Ammon's horn (tissue), 1 donor: Measurements from ENCODE around the gene CDHR5.
"Not testable (repeated sequence)": the region's sequence is repeated elsewhere in the genome, so short reads cannot be mapped to it uniquely, and the experiment has no call there.

Source experiments
- DNase-seq: peaks from one replicate; pipeline ENCODE4 v3.0.0-alpha.2; 2016; ENCODE audit warnings: low spot score

Gene CDHR5

DNA sequence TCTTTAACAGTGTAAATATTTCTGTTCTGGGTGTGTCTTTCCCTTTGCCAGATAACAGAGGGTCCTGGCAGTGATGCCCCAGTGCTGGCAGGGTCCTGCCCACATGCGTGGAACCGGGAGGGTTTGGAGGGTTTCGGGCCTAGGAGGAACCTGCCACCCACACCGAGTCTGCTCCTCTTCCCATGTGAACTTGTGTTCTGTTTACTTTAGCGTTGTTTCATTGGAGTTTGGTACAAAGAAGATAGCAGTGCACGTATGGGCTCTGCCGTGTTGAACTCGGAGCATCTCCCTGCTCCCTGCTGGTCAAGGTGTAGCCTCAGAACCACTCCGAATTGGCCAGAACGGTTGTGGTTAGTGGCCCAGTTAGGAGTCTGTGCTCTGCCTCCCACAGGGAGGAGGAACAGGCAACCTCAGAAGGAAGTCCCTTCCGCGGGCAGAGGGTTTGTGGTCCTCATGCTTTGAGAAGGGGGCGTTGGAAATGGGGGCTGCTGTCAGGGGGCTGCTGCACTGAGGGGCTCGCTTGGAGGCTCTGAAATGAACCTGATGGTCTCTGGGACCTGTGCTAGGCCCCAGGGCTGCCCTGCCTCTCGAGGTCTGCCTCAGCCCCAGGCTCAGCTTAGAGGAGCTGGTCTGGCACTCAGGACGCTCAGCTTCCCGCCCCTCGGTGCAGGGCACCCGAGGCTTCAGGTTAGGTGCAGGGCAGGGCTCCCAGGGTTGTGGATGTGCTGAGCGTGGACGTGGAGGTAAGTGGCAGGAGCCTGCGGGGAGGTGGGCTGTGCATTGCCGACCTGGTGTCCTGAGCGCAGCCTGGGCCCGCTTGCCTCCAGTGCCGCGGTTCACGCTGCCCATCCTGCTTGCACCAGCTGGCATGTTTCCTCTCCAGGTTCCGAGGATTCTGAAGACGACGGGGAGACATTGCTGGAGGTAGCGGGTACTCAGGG is 38.1 kb downstream of the CDHR5 start:
- no peak for DNase-seq

DNA sequence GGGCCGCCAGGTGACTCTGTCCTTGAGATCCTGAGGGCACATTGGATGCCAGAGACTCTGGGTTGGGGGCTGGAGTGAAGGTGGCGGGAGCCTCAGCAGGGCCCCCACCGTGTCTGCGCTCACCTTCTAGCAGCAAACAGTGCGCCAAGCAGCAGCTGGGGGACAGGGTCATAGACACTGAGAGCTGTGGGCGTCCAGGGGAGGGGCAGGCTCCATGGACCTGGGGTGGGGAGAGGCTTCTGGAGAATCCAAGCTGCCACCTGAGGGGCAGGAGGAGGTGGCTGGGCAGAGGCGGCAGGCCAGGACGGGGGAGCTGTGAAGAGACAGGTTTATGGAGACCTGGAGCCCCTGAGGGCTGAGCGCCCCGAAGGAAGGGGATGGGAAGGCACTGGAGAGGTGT is 40.5 kb downstream of the CDHR5 start:
- DNase-seq, result no peak

DNA sequence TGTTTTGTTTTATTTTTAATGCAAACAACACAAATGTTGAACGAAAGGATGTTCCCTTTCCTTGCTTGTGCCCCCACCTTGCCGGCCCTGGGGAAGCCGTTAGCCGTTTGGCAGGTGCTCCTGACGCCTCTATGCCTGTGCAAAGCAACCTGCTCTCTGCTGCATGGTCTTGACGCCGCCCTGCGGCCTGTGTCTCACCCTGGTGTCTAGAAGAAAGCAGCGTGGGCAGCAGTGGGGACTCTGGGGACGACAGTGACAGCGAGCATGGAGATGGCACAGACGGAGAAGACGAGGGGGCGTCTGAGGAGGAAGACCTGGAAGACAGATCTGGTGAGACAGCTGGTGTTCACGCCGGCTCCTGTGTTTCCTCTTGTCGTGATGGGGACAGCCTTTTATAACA is 43.0 kb downstream of the CDHR5 start:
- DNase-seq, result peak; percentile 52

DNA sequence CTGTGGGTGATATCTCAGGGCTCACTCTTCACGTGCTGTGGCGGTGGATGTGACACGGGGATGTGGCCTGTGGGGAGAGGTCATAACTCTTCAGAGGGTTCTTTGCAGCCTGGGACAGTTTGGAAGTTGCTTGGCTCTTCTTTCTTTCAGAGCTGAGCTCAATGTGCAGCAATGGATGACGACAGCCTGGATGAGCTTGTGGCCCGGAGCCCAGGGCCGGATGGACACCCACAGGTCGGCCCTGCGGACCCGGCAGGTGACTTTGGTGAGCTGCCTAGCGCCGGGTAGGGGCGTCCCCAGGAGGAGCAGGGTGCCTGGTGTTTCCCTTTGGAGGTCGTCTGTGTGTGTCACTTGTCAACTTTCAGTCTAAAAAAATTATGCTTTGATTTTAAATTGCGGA is 43.4 kb downstream of the CDHR5 start:
- no peak for DNase-seq

DNA sequence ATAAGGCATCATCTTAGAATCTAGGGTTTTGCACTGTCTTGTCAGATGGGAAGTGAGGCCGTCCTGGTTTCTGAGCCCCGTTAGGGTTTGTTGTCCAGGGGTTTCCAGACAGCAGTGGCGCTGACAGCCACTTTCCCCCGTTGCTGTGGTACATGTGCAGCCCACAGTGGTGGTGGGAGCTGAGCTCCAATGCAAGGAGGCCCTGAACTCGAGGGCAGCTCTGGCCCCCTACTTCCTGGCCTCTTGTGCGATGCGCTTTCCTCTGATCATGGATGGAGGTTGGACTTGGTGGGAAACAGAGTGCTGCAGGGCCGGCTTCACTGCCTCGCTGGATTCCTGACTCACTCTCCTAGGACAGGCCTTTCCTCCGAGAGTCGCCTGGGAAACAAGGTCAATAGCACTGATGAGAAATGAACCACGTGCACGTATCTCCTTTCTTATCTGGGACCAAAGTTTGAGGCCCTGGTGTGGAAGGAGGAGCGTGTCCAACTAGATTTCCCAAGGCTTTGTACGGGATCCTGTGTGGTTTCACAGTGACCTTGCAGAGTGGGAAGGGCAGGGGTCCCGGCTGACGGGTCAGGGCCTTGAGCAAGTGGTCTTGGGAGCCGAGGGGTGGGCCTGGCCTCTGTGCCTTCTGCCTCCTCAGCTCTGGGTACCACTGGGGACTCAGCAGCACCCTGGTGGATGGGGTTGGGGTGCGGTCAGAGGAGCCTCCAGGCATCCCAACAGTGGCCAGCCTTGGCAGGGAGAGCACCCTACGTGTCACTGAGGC is 44.7 kb downstream of the CDHR5 start:
- no peak for DNase-seq

DNA sequence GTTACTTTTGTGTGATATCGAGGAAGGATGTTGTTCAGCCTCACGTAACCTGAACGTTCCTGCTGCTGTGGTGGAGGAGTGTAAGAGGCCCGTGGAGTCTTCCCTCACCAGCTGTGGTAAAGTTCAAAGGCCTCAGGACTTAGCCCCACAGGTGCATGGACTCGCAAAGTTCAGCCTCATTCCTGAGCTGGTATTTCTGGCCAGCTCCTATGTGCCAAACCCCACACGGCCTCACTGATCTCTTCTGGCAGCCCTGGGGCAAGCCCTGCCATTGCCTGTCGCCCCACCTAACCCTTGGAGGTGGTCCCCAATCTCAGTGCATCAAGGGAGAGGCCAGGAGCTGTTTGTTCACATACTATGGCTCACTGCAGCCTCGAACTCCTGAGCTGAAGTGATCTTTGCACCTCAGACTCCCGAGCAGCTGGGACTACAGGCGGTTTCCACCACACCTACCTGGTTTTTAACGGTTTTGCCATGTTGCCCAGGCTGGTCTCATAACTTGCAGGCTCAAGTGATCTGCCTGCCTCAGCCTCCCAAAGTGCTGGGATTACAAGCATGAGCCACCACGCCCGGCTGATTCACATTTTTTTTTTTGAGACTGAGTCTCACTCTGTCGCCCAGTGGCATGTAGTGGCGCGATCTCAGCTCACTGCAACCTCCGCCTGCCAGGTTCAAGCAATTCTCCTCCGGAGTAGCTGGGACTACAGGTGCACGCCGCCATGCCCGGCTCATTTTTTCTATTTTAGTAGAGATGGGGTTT is 46.3 kb downstream of the CDHR5 start:
- DNase-seq, result no peak

DNA sequence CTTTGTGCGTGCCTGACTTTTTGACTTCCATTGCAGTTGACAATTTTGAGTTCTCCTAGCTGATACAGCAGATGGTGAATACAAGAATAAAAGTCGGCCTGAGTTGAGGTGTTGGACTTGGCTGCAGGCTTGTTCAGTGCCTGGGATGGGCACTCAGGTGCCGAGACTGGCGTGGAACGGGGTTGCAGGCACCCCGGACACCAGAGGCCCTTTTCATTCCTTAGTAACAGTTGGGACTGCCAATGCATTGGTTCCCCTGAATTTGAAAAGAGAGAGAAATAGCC is 47.2 kb downstream of the CDHR5 start:
- DNase-seq, result no peak

DNA sequence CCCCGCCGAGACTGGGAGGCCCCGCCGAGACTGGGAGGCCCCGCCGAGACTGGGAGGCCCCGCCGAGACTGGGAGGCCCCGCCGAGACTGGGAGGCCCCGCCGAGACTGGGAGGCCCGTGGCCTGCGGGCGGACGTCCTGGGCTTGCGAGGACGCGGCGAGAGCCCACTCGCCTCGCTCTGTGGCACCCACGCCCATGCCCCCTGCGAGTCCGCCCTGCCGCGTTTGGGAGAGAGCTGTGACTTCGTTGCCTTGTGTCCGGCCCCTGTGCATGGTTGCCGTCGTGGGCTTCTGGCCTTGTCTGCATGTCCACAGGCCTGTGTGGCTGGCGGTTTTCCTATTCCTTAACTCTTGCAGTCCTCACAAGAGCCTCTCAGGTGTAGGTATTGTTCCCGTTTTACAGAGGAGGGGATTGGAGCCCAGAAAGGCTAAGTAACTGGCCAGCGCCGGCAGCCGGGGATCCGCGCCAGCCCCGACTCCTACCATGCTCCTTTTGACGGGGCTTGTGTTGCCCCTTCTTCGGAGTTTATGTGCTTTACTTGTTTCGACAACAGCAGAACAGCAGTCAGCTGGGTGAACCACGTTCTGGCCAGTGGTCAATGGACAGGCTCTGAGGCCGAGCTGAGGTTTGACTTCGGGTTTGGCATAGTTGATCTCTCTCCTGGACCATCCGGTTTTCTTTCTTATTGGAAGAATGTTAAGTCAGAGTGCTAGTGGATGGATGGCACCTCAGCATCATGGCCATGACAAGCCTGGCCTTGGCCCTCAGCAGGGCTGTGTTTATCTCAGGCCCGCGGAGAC is 47.7 kb downstream of the CDHR5 start:
- DNase-seq, result no peak

DNA sequence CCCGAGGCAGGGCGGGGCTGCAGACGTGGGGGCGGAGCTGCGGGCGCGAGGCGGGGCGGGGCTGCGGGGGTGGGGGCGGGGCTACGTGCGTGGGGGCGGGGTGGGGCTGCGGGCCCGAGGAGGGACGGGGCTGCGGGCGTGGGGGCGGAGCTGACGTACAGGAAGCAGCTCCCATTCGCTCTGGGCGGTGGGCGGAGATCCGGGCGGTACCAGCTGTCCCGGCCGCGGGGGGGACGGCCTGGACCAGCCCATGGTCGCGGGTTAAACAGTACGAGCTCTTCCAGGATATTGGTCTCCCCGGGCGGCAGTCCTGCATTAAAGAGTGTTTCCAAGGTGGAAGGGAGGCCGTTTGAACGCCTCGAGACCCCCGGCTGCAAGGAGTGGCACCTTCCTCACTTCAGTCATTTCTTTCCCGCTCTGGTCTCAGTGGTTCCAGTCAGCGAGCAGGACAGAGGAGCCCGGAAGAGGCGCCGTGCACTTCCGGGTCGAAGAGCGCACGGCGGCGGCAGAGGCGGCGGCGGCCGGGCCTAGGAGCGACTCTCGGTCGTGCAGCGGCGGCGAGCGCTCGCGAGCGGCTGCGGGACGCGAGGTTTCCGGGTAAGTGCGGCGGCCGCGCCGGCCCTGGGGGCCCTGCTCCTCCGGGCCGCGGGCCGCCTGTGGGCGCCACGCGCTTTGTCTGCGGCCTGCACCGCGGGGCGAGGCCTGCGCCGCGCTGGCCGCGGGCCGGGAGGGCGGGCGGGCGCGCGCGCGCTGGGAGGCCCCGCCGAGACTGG is 48.6 kb downstream of the CDHR5 start, which contains the start of gene PHRF1:
Gene PHRF1, plus strand, starts transcription at position 475 of the 773 bp plus-strand sequence. CDS start 5,043 bp downstream, outside the sequence.
- DNase-seq, result peak; percentile 98

DNA sequence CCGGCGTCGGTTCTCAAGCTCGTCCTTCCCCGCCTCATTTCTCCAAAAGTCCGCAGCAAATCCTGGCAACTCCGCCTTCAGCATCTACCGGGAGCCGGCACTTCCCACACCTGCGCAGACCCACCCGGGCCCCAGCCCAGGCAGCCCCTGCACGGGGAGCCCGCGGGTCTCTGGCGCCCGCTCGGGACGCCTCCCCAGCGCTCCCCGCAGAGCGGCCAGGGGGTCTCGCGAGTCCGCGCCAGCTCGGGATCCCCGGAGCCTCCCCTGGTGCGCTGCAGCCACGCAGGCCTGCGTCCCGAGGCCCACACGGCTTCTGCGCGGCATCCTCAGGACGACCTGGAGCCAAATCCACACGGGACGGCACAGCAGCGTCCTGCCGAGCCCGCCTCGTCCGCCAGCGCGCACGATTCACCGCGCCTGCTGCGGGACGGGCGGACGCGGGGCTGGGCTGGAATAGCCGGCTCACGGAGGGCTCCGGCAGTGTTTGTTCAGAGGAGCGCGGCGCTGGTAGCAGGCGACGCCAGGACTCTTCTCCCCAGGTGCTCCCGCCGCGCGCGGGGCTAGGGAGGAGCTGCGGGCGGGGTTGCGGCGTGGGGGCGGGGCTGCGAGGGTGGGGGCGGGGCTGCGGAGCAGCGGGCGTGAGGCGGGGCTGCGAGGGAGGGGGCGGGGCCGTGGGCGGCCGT is 49.3 kb downstream of the CDHR5 start:
- DNase-seq, result no peak

DNA sequence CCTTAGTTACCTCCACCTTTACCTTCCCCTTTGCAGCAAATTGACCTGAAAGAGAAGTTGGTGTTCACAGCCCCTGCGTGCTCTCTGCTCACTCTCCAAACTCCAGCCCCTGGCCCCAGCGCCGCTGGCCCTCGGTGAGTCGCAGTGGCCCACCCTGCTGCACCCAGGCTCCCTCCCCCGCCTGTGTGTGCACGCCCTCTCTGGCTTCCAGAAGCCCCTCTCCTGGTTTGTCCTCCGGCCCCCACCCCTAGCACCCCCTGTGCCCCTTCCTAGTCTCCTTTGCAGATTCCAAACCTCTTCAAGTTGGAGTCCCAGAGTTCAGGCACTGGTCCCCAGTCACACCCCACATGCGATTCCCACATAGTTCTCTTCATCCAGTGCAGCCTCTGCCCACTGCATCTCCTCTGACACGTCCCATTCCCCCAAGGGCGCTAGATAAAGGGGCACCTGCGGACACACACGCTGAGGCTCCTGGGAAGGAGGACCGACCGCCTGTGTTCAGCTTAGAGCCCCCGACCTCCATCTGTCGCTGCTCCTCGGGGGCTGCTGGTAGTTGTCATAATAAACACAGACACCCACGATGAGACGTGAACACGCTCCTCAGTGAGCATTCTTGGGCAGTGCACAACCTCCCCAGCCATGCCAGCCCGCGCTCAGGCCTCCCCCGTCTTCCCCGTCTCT is 50.0 kb downstream of the CDHR5 start:
- no peak for DNase-seq

DNA sequence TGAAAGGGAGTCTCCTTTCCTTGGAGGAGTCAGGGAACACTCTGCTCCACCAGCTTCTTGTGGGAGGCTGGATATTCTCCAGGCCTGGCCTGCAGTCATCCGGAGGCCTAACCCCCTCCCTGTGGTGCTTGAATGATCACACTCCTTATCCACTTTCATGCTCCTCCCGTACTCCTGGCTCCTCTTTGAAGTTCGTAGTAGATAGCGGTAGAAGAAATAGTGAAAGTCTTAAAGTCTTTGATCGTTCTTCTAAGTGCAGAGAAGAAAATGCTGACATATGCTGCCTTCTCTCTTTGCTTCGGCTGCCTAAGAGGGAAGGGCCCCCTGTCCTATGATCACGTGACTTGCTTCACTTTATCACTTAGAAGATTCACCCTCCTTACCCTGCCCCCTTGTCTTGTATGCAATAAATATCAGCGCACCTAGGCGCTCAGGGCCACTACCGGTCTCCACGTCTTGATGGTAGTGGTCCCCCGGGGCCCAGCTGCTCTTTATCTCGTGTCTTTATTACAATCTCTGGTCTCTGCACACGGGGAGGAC is 50.7 kb downstream of the CDHR5 start:
- DNase-seq, result not testable (repeated sequence)

DNA sequence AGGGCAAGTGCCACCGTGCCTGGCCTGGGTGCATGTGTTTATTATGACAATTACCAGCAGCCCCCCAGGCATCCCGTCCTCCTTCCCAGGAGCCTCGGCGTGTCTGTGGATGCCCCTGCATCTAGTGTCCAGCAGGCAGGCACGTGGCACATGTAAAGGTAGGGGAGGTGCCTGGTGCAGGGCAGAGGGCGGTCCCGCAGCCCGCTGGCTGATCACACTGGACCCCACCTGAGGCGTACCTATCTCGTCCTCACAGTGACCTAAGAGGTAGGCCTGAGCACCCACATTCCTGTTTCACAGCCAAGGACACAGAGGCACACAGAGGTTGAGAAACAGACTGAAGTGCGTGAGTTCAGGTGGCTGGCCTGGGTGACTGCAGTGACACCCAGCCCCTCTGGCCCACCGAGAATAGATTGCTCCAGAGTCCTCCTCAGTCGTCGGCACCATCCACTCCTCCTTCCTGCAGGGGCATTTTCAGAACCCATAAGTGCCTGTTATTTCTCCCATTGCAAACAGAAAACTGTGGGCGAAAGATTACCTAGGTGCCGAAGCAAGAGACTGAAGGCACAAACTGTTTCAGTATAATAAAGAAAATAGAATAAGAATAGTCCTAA is 51.5 kb downstream of the CDHR5 start:
- DNase-seq, result no peak

DNA sequence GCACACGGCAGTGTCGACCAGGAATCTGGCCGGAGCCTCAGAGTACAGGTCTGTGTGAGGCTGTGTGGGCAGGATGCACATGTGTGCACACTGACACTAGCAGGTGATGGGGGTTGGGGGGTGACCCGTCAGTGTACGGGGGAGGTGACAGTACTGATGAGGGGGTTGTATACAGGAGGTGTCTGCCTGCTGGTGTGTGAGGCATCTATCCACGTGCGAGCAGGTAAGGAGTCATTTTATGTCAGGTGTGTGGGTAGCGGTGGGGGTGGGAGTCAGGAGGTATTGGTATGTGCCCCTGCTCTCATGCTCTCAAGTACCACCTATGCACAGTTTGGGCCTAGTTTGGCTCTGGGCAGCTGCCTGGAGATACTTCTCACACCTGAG is 53.0 kb downstream of the CDHR5 start:
- DNase-seq, result no peak

DNA sequence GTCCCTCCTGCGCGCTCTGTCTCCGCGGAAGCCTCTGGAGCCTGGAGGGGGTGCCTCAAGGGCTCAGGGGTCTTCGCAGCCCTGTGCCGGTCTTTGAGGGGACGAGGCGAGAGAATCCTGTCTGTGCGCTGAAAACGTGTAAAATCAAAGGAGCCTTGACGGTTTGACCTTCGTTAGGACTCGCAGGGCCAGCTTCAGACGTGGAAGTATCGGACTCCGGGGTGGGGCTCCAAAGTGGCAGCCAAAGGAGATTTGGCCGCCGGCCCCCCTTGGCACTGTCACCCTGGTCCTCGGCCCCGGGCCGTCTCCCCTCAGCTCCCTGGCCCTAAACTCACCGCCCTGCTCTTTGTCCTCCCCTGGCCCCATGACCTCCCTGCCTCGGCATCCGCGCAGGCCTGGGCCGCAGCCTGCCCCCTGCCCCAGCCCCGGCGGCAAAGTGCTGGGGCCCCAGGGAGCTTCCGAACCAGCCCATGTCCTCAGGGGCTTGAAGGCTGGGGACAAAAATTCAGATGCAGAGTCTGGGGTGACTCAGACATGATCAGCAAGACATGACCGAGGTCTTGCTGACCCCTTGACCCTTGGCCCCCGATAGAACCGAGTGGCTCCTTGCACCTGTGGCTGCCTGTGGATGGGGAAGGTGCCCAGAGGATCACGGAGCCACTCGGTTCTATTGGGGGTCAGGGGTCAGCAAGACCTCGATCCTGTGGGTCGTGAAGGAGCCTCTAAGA is 55.4 kb downstream of the CDHR5 start:
- no peak for DNase-seq

DNA sequence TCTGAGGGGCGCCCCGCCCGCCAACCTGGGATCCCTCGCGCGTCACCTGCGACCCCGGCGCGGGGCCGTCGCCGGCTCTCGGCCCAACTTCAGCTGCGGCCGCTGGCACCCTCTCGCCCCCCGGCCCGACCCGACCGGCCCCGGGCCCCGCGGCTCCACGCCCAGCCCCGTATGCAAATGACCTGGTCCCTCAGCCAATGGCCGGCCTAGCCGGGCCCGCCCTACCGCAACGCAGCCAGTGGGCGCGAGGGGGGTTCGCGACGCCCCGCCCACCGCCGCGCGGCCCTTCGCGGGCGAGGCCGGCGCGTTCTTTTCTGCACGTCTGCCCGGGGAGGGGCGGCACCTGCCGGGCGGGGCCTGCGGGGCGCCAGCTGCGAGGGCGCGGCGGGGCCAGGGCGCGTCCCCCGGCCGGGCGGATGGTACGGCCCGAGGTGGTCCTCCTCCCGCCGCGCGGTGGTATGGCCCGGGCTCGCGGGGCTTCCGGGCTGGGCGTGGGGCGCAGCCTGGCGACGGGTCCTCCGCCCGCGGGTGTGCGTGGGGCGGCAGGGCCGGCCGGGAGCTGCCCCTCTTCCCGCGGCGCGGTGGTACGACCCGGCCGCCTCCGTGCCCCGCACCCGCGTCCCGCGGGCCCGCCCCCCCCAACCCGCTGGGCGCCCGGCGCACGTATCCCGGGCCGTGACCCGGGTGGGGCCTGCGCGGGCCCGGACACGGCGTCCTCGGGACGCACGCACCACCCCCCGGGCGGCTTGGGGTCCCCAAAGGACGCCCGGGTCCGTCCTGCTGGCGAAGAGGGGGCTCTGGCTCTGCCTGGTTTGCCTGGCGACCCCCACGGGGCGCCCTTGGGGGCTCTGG is 56.2 kb downstream of the CDHR5 start:
- DNase-seq, result peak; percentile 92

DNA sequence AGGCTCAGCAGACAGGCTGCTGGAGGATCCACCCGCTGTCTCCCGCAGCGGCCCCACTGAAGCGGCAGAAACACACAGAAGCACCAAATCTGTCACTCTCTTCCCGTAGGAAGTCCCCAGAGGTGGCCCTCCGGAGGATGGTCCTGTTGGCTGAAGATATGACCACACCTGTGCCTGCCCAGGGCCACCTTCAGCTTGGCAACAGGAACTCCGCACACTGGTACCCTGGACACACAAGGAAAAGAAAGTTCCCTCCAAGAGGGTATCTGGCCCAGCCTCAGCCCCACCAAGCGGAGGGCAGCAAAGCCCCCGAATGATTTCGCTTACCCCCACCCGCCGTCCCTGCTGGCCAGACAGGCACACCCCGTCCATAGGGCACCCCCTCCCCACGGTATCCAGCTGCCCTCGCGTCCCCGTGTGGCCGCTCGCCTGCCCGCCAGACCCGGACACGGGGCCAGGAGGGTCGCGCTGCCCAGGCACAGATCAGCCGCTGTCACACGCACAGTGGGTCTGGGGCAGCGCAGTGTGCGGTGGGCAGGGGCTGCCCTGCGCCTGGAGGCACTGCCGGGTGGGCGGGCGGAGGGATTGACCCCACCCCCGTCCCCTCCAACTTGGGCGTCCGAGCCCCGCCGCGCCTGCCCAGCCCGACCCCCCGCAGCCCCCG is 57.0 kb downstream of the CDHR5 start:
- DNase-seq, result no peak
